ENCODE results near the gene MAPKAP1.

- TF ChIP-seq CTCF (IDR thresholded peaks at IDR 0.05) (no peak), POLR2A (IDR thresholded peaks at IDR 0.05) (no peak)
Observed at GRCh38 chr9:125594223-125594610, 112.8 kb downstream of the MAPKAP1 start.
